DMS114 treated with DMSO at 0.1 percent for 48 hours (cell line): ENCODE results near the gene HSPA8.
A peak's percentile ranks its signal among the peaks of the same experiment; 100 is the strongest.

Source experiments
- DNase-seq: peaks from one replicate; lab custom pipeline; 2025; ENCODE audit not compliant: unreplicated experiment; lab: John Stamatoyannopoulos, UW

Gene HSPA8

DNA sequence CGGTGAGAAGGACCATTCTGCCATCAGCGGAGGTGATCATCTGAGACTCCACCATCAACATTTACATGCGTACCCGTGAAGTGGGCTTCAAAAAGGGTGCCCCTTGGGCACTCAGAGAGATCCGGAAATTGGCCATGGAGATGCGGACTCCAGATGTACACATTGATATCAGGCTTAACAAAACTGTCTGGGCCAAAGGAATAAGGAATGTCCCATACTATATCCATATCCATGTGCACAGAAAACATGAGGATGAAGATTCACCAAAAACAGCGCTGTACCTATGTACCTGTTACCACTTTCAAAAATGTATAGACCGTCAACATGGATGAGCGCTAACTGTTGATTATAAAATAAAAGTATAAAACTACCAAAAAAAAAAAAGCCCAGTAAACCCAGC is 10.8 kb downstream of the HSPA8 start:
- DNase-seq: no peak

DNA sequence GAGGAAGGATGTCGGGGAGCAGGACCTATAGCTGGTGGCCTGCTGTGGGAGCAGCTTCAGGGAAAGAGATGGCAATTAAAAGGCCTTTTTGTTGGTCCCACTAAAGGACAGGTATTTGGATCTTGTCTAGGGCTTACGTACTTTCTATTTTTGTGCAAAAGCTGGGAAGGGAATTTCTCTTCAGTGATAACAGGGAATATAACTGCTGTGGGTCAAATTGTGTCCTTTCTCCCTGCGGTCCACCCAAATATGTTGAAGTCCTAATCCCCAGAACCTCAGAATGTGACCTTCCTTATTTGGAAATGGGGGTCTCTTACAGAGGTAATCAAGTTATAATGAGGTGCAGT is 14.0 kb downstream of the HSPA8 start:
- DNase-seq: no peak

DNA sequence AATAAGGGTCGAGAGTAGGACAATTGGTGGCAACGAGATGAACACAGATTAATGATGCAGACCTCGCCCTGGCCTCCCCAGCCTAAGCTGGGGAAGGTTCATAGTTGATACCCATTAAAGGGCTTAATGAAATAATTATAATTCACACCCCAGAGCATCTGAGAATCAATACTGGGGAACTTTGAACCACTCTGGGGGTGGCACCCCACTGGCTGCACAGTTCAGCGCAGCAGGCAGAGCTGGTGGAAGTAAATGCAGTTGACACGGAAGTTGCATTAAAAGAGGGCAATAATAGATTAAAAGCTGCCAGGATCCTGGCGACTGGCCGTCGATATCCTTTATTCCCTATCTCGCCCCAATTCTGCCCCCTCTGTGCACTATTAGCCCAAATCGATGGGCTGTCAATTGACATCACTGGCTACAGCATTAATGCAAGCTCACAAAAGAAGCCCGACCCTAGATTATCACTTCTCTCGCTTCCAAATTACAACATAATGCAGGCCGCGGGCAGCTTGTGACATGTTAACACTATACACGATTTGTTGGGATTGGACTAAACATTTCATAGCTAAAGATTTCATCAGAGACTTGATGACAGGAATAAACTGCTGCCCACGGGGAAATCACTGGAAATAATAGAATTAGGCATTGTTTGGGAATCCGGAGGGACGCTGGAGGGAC is 14.5 kb downstream of the HSPA8 start:
- DNase-seq: no peak

DNA sequence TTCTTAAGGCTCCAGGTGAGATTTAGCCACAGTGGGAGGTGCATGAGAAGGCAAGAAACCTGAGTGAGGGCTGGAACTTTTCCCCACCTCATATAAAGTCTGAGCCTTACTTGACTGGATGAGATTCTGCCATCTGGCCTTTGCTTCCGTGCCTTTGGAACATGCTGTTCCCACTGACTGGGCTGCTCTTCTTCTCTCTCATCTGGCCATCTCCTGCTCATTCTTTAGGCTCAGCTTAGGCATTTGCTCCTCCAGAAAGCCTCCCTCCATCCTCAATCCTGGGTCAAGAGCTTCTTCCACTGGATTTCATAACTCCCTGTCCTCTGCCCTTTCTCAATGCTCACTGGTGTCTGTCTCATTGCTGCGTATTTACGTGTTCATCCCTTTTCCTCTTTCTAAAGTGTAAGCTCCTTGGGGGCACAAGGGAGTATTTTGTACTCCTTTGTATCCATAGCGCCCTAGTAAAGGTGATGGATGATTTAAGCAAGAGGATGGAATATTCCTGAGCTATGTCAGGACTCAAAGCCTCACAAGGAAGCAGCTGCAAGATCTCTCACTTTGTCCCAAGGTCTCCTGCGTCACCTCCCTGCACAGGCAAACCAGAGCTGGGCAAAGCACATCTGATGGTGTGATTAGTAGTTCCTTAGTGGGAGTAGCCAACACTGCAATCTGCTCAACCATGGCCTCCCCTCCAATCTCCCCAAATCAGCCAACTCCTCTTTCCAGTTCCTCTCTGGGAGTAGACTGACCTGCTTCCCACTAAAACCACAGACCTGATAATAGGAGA is 15.3 kb downstream of the HSPA8 start:
- no peak for DNase-seq

DNA sequence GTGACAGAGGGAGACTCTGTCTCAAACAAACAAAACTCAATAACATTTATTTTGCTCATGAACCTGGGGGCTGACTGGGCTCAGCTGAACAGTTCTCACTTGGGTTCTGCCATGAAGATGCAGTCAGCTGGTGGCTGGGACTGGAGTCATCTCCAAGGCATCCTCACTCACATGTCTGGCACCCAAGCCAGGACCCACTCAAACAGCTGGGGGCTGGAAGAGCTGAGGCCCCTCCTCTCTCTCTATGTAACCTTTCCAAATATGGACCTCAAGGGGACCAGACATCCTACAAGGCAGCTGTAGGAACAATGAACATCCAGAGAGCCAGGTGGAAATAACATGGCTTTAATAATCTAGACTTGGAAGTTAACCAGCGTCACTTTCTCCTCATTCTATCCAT is 16.8 kb downstream of the HSPA8 start:
- no peak for DNase-seq

DNA sequence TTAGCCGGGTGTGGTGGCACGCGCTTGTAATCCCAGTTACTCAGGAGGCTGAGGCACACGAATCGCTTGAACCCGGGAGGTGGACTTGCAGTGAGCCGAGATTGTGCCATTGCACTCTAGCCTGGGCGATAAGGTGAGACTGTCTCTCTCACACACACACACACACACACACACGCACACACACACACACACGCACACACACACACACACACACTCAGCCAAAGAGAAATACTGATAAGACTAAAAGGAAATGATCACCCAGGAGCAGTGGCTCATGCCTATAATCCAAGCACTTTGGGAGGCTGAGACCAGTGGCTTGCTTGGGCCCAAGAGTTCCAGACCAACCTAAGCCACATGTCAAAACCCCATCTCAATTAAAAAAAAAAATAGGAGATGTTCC is 20.8 kb downstream of the HSPA8 start:
- DNase-seq: no peak

DNA sequence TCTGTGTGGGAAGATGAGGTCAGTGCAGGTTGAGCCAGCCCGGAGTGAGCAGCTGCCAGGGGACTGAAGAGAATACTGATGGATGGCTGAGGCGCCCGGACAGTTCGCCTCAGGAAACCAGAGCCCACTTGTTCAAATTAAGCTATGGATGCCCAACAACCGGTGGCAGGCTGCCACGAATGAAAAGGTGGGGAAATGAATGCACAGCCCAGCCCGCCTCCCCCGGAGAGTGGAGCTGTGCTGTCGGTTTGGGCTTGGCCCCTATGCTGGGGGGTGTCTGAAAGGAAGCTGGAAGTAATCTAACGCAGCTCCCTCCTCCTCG is 21.9 kb downstream of the HSPA8 start:
- no peak for DNase-seq

DNA sequence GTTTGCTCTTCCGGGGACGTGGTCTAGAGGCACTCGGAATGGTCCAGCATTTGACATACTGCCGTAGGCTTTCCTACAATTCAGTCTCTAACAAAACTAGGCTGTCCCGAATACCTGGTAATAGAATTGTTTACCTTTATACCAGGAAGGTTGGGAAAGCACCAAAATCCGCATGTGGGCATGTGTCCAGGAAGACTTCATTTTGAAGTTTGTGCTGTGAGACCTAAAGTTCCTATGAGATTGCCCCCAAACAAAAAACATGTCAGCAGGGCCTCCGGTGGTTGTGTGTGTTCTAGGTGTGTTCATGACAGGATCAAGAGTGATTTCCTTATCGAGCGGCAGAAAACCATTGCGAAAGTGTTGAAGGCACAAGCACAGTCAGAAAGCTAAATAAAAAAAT is 26.1 kb downstream of the HSPA8 start:
- DNase-seq: no peak

DNA sequence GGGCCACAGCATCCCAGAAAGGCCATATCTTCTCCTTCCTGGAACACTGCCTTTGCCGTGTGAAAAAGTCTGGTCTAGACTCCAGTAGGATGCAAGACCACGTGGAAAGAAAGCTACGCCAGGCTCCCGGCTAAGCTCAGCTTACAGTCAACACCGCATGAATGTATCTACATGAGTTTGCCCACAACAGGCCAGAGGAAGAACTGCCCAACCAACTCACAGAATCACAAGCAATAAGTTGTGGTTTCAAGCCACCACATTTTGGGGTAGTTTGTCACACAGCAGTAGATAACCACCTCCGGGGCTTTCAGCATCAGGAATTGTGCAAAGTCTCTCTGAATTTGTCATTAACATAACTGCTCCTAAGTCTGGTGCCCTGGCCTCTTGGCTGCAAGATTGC is 27.3 kb downstream of the HSPA8 start:
- DNase-seq: no peak

DNA sequence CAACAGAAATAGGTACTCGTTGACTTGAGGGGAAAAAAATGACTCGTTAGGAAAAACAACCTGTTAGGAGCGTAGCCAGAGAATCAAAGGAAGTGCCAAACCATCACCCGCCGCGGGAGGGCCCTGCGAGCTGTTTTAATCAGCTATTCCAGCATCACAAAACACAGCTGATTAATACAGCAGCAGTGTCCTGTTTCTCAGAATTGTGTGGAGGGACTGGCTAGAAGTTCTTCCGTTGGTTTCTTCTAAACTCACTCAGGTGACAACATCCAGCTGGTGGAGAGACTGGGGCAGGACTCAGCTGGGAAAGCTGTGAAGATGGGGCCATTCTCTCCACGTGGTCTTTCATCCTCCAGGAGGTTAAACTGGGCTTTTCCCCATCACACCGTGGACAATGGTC is 28.0 kb downstream of the HSPA8 start:
- no peak for DNase-seq

DNA sequence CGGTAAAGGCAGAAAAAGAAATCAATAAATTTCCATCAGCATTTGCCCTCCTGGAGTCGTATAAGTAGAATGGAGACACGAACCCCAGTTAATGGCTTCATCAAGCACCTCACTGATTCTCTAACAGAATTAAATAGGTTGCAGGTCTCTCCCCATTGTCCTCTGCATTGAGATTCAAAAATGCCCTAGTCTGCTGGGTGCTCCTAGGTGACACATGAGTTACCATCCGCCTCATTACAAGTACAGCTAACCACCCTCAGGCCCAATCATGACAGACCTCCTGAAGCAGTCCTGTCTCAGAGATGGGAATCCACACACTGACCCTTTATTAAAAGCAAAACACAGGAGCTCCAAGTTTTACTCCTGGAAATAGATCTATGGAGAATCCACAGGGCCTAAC is 31.4 kb downstream of the HSPA8 start:
- no peak for DNase-seq

DNA sequence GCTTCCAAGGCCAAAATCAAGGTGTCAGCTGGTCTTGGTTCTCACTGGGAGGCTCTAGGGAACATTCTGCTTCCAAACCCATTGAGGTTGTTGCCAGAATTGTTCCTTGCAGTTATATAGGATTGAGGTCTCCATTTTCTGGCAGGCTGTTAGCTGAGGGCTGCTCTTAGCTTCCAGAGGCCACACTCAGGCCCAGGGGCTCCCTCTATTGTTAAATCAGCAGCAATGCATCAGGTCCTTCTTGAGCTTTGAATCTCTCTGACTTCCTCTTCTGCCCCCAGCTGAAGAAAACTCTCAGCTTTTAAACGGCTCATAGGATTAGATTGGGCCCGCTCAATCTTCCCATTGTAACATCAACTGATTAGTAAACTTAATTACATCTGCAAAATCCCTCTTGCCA is 41.0 kb downstream of the HSPA8 start:
- DNase-seq: peak; percentile 14

DNA sequence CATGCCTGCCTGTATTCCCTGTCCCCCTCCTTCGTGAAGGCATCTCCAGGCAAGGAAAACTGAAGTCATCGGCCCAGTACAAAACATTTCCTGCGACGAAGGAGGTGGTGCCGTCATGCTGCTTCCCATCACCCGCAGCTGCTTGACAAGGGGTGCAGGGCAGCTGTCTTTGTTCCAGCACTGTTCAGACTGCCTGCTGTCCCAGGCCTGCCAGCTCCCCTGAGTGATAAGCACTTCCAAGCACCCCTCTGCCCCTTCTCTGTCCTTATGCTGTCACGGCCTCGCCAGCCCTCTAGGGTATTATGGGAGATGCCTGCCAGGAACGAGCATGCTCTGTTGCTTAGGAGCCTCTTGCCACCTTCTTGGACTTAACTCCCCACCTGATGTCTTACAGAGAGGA is 43.2 kb downstream of the HSPA8 start:
- no peak for DNase-seq

DNA sequence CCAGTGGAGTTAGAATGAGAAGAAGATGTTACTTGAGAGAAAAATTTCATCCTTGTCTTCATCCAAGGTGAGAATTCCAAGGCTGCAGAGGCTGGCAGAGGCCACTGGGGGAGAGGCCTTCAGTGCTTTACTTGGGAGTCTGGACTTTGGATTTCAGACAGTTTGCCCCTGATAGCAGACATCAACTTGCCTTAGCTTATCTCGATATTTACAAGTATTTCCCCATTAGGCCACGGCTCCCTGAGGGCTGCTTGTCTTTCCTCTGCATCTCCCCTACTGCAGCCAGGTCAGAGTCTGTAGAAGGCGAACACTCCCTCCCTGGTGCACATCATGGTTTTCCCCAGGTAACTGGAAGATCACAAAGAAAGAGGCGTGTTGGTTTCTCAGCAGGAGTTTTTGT is 50.4 kb downstream of the HSPA8 start:
- DNase-seq: no peak
